OCI-LY1 (cell line): ENCODE results near the gene ZNF778.

ENCODE experiments used
- CTCF ChIP-seq: fragments of 200-600 bp; sonication (generic), shearing (Covaris generic); IDR thresholded peaks from 2 replicates; pipeline ENCODE4 v1.5.1; 2017; ENCODE audit warnings: mild to moderate bottlenecking, antibody characterized with exemption, low read length, moderate library complexity, mixed read lengths
- EZH2 ChIP-seq: fragments of 200-600 bp; sonication (generic), shearing (Covaris generic); IDR thresholded peaks from 2 replicates; pipeline ENCODE4 v1.8.0; 2017; ENCODE audit warnings: borderline replicate concordance, mixed run types, mild to moderate bottlenecking, antibody characterized with exemption, low read length, moderate library complexity, mixed read lengths

- TF ChIP-seq CTCF = no peak
- no peak for TF ChIP-seq EZH2
Measured at GRCh38 chr16:89273741-89274472, 56.4 kb downstream of the ZNF778 start.
